Dendritic cell treated with granulocyte-macrophage colony-stimulating factor and Interleukin-4, amounts not matched to agents 40 ng/mL and 50 ng/mL, for 4 days (primary cell): ENCODE data around the gene TTLL5.
A peak's percentile ranks its signal among the peaks of the same experiment; 100 is the strongest.

Experiments
- H3K27ac Mint-ChIP-seq: one replicate; pipeline ENCODE4 v1.8.0; 2022; ENCODE audit warnings: mild to moderate bottlenecking, mixed read lengths
- H3K27me3 Mint-ChIP-seq: one replicate; pipeline ENCODE4 v1.8.0; 2022; ENCODE audit warnings: mild to moderate bottlenecking, mixed read lengths
- H3K36me3 Mint-ChIP-seq: one replicate; pipeline ENCODE4 v1.8.0; 2022; ENCODE audit warnings: low read depth, mixed read lengths
- H3K4me1 Mint-ChIP-seq: one replicate; pipeline ENCODE4 v1.8.0; 2022; ENCODE audit warnings: low read depth, mixed read lengths
- H3K4me3 Mint-ChIP-seq: one replicate; pipeline ENCODE4 v1.8.0; 2022; ENCODE audit warnings: mild to moderate bottlenecking, moderate library complexity, mixed read lengths
- H3K9me3 Mint-ChIP-seq: one replicate; pipeline ENCODE4 v1.8.0; 2022; ENCODE audit warnings: mixed read lengths
- intact Hi-C: fragments of 100-400 bp; cut with micrococcal nuclease; formaldehyde crosslinking; loops from one replicate; pipeline ENCODE4 v1.15.0; 2022

TTLL5 gene

GRCh38 chr14:75822522-75823141 lies 161.6 kb downstream of the TTLL5 start:
- Mint-ChIP-seq H3K4me3 (no peak overlapping the region), H3K27ac (no peak overlapping the region), H3K36me3 (peaks cover 43% of the 10 kb centered on the region), H3K4me1 (peaks cover 10% of the 10 kb centered on the region), H3K27me3 (no peaks in the 10 kb centered on the region), H3K9me3 (no peaks in the 10 kb centered on the region)
- intact Hi-C loops = no loop called here

- Mint-ChIP-seq H3K4me1 (peaks cover 10% of the 10 kb centered on the region), H3K27me3 (no peaks in the 10 kb centered on the region), H3K27ac (no peak overlapping the region), H3K36me3 (peaks cover 43% of the 10 kb centered on the region), H3K4me3 (no peak overlapping the region), H3K9me3 (no peaks in the 10 kb centered on the region)
- intact Hi-C loops = no loop called here
These were observed 162.3 kb downstream of the TTLL5 start for GRCh38 chr14:75823334-75823733.

GRCh38 chr14:75824318-75824717 lies 163.3 kb downstream of the TTLL5 start:
- intact Hi-C loops = no loop called here
- Mint-ChIP-seq H3K9me3 (no peaks in the 10 kb centered on the region), H3K4me3 (no peak overlapping the region), H3K27ac (no peak overlapping the region), H3K27me3 (no peaks in the 10 kb centered on the region), H3K4me1 (peaks cover 10% of the 10 kb centered on the region), H3K36me3 (peaks cover 43% of the 10 kb centered on the region)

- H3K9me3 Mint-ChIP-seq = no peaks in the 10 kb centered on the region
- no peak overlapping the region for H3K27ac Mint-ChIP-seq
These were observed 164.1 kb downstream of the TTLL5 start for GRCh38 chr14:75825147-75825592.

GRCh38 chr14:75826599-75826998 lies 165.6 kb downstream of the TTLL5 start:
- no peak overlapping the region for H3K4me3 Mint-ChIP-seq
- intact Hi-C loops = no loop called here
- H3K27ac Mint-ChIP-seq = no peak overlapping the region
- H3K36me3 Mint-ChIP-seq = peaks cover 28% of the 10 kb centered on the region
- no peaks in the 10 kb centered on the region for H3K9me3 Mint-ChIP-seq
- no peaks in the 10 kb centered on the region for H3K27me3 Mint-ChIP-seq
- peaks cover 4% of the 10 kb centered on the region for H3K4me1 Mint-ChIP-seq

More at GRCh38 chr14:75825147-75825592, 164.1 kb downstream of the TTLL5 start:
- Mint-ChIP-seq H3K27me3 (no peaks in the 10 kb centered on the region), H3K4me1 (peaks cover 10% of the 10 kb centered on the region), H3K4me3 (no peak overlapping the region), H3K36me3 (peaks cover 36% of the 10 kb centered on the region)
- intact Hi-C loops = no loop called here

- Mint-ChIP-seq H3K27me3 (no peaks in the 10 kb centered on the region), H3K9me3 (no peaks in the 10 kb centered on the region), H3K4me3 (no peak overlapping the region), H3K4me1 (peaks cover 4% of the 10 kb centered on the region), H3K36me3 (peaks cover 22% of the 10 kb centered on the region), H3K27ac (no peak overlapping the region)
- intact Hi-C loops = no loop called here
These were observed 166.3 kb downstream of the TTLL5 start for GRCh38 chr14:75827331-75827730.

- intact Hi-C loops = no loop called here
- H3K27ac Mint-ChIP-seq = no peak overlapping the region
- H3K4me3 Mint-ChIP-seq = no peak overlapping the region
- no peaks in the 10 kb centered on the region for H3K9me3 Mint-ChIP-seq
- H3K4me1 Mint-ChIP-seq = peaks cover 2% of the 10 kb centered on the region
- no peaks in the 10 kb centered on the region for H3K27me3 Mint-ChIP-seq
- peaks cover 19% of the 10 kb centered on the region for H3K36me3 Mint-ChIP-seq
These were observed 168.3 kb downstream of the TTLL5 start for GRCh38 chr14:75829316-75829715.

GRCh38 chr14:75831455-75831854 lies 170.4 kb downstream of the TTLL5 start:
- Mint-ChIP-seq H3K27ac (peak overlapping the region; percentile 66), H3K4me1 (no peaks in the 10 kb centered on the region), H3K4me3 (no peak overlapping the region)

GRCh38 chr14:75831952-75832351 lies 170.9 kb downstream of the TTLL5 start:
- Mint-ChIP-seq H3K9me3 (no peaks in the 10 kb centered on the region), H3K4me3 (no peak overlapping the region), H3K4me1 (no peaks in the 10 kb centered on the region), H3K27me3 (no peaks in the 10 kb centered on the region), H3K27ac (peak overlapping the region; percentile 66), H3K36me3 (peaks cover 17% of the 10 kb centered on the region)
- intact Hi-C loops = no loop called here

More at GRCh38 chr14:75831455-75831854, 170.4 kb downstream of the TTLL5 start:
- Mint-ChIP-seq H3K27me3 (no peaks in the 10 kb centered on the region), H3K36me3 (peaks cover 17% of the 10 kb centered on the region), H3K9me3 (no peaks in the 10 kb centered on the region)
- intact Hi-C loops = no loop called here

- Mint-ChIP-seq H3K27ac (no peak overlapping the region), H3K36me3 (peaks cover 17% of the 10 kb centered on the region), H3K27me3 (no peaks in the 10 kb centered on the region), H3K4me1 (no peaks in the 10 kb centered on the region), H3K4me3 (no peak overlapping the region), H3K9me3 (no peaks in the 10 kb centered on the region)
- intact Hi-C loops = no loop called here
These were observed 171.7 kb downstream of the TTLL5 start for GRCh38 chr14:75832621-75833297.

- Mint-ChIP-seq H3K9me3 (no peaks in the 10 kb centered on the region), H3K27me3 (no peaks in the 10 kb centered on the region), H3K27ac (no peak overlapping the region), H3K36me3 (peaks cover 22% of the 10 kb centered on the region), H3K4me1 (no peaks in the 10 kb centered on the region), H3K4me3 (no peak overlapping the region)
- intact Hi-C loops = no loop called here
These were observed 172.4 kb downstream of the TTLL5 start for GRCh38 chr14:75833326-75834020.

GRCh38 chr14:75835156-75835725 lies 174.2 kb downstream of the TTLL5 start:
- Mint-ChIP-seq H3K27me3 (no peaks in the 10 kb centered on the region), H3K9me3 (no peaks in the 10 kb centered on the region), H3K4me1 (no peaks in the 10 kb centered on the region), H3K36me3 (peaks cover 39% of the 10 kb centered on the region), H3K27ac (no peak overlapping the region), H3K4me3 (no peak overlapping the region)
- intact Hi-C loops = no loop called here

- no peak overlapping the region for H3K4me3 Mint-ChIP-seq
- H3K36me3 Mint-ChIP-seq = peaks cover 42% of the 10 kb centered on the region
- H3K27me3 Mint-ChIP-seq = no peaks in the 10 kb centered on the region
- H3K4me1 Mint-ChIP-seq = no peaks in the 10 kb centered on the region
- H3K9me3 Mint-ChIP-seq = no peaks in the 10 kb centered on the region
- intact Hi-C loops = no loop called here
- H3K27ac Mint-ChIP-seq = no peak overlapping the region
These were observed 174.7 kb downstream of the TTLL5 start for GRCh38 chr14:75835737-75836136.

GRCh38 chr14:75837151-75837787 lies 176.2 kb downstream of the TTLL5 start:
- Mint-ChIP-seq H3K9me3 (no peaks in the 10 kb centered on the region), H3K36me3 (peaks cover 49% of the 10 kb centered on the region), H3K4me1 (no peaks in the 10 kb centered on the region), H3K27me3 (no peaks in the 10 kb centered on the region), H3K4me3 (no peak overlapping the region), H3K27ac (no peak overlapping the region)
- intact Hi-C loops = no loop called here
